A673 (cell line): ENCODE results near the gene GPD1L. TPM values are rescaled to one million over a fixed set of nuclear protein-coding genes. Genes with fewer than 3 reads are reported as not detected.

Experiments
- BruUV-seq: library from RNA; stranded (reverse); fragments of 400-500 nt; replicated peaks from 2 replicates; lab custom pipeline; 2021; lab: Mats Ljungman, UMichigan
- CTCF ChIA-PET: fragments of 300-600 bp; sonication (Branson Sonifier 250); formaldehyde crosslinking; loops from one replicate; lab custom pipeline; 2022; ENCODE audit warnings: antibody characterized with exemption; lab: Charles Lee
- POLR2A ChIA-PET: fragments of 300-600 bp; sonication (Branson Sonifier 250); formaldehyde crosslinking; loops from one replicate; lab custom pipeline; 2022; ENCODE audit warnings: antibody characterized with exemption; ENCODE audit not compliant: low non-redundant PET; lab: Charles Lee
- DNase-seq: peaks from one replicate; pipeline ENCODE4 v3.0.0-alpha.2; 2015; ENCODE audit warnings: low spot score
- H3K27ac ChIP-seq: fragments of 200-600 bp; sonication (generic); 2 replicates; pipeline ENCODE4 v1.5.1; 2016; ENCODE audit warnings: mixed run types, low read depth, mild to moderate bottlenecking, mixed read lengths, antibody characterized with exemption, low read length; ENCODE audit not compliant: poor library complexity, severe bottlenecking
- H3K27me3 ChIP-seq: fragments of 200-600 bp; sonication (generic); replicated peaks from 2 replicates; pipeline ENCODE4 v1.6.1; 2017; ENCODE audit warnings: mixed run types, low read depth, mild to moderate bottlenecking, mixed read lengths, antibody characterized with exemption, low read length; ENCODE audit not compliant: insufficient read depth, poor library complexity
- H3K36me3 ChIP-seq: fragments of 200-600 bp; sonication (generic); 2 replicates; pipeline ENCODE4 v1.6.1; 2016; ENCODE audit warnings: mixed run types, mild to moderate bottlenecking, mixed read lengths, antibody characterized with exemption, low read length; ENCODE audit not compliant: insufficient read depth, poor library complexity, severe bottlenecking
- H3K4me1 ChIP-seq: fragments of 200-600 bp; sonication (generic); 2 replicates; pipeline ENCODE4 v1.6.1; 2017; ENCODE audit warnings: mixed run types, mild to moderate bottlenecking, mixed read lengths, antibody characterized with exemption, low read length; ENCODE audit not compliant: insufficient read depth, poor library complexity, severe bottlenecking
- H3K4me3 ChIP-seq: fragments of 200-600 bp; sonication (generic); 2 replicates; pipeline ENCODE4 v1.5.1; 2016; ENCODE audit warnings: low read depth, mixed run types, mild to moderate bottlenecking, mixed read lengths, low read length; ENCODE audit not compliant: poor library complexity, severe bottlenecking
- H3K9me3 ChIP-seq: fragments of 200-600 bp; sonication (generic); 2 replicates; pipeline ENCODE4 v1.6.1; 2016; ENCODE audit warnings: mixed run types, low read depth, mild to moderate bottlenecking, mixed read lengths, antibody characterized with exemption, low read length; ENCODE audit not compliant: poor library complexity, severe bottlenecking
- EZH2 ChIP-seq: fragments of 200-600 bp; sonication (generic); IDR thresholded peaks from 2 replicates; pipeline ENCODE4 v1.6.1; 2017; ENCODE audit warnings: borderline replicate concordance, low read depth, mild to moderate bottlenecking, mixed read lengths, antibody characterized with exemption, low read length; ENCODE audit not compliant: poor library complexity, severe bottlenecking
- intact Hi-C: fragments of 100-400 bp; cut with micrococcal nuclease; formaldehyde crosslinking; loops from one replicate; pipeline ENCODE4 v1.10.0; 2022; ENCODE audit not compliant: unreplicated experiment
- total RNA-seq: library from RNA; stranded (reverse); gene quantifications from 2 replicates; pipeline ENCODE4 v1.2.3, GENCODE V29; 2021
- TF ChIP-seq, protein P1 (sequence below): fragments of 300-800, 200-600 bp; sonication (generic); conservative IDR thresholded peaks from 2 replicates; pipeline ENCODE4 v1.5.1; 2017; ENCODE audit warnings: low read depth, mild to moderate bottlenecking, antibody characterized with exemption, low read length, moderate library complexity, mixed read lengths

Gene GPD1L
- total RNA-seq, 1 experiment from 2014 or later: 9.9 TPM

DNA sequence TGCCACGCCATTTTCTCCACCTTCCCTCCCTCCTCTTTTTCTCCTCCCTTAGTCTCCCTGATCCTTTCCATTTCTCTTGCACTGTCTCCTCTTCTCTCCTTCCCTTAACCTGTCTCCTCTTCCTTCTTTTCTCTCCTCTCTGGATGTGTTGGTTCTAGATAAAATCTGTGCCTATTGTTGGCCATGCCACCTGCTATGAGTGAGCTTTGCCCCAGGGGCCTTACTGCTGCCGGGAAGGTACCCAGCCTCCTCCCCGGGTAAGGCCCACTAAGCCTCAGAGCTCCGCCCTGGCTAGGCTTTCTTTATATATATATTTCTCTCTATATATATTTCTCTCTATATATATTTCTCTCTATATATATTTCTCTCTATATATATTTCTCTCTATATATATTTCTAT is 14.7 kb downstream of the GPD1L start:
- intact Hi-C loops: no loop called here

DNA sequence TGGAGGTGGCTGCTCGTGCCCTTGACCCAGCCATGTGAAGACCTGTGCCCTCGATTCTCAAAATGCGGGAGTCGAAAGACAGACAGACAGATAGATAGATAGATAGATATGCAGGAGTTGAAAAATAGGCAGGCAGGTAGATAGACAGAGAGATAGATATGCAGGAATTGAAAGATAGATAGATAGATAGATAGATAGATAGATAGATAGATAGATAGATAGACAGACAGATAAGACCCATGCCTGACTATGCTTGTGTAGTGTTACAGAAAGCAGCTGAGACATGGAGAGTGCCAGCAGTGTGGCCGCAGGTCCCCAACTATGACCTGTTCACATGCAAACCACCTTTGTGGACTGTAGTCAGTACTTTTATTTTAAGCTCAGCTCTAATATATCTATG is 17.2 kb downstream of the GPD1L start:
- H3K27ac ChIP-seq: no peak overlapping the region
- ChIA-PET POLR2A (no interaction called here), CTCF (no interaction called here)
- no peaks in the 10 kb centered on the region for H3K4me1 ChIP-seq
- no peaks in the 10 kb centered on the region for H3K27me3 ChIP-seq
- no peaks in the 10 kb centered on the region for H3K36me3 ChIP-seq
- no peaks in the 10 kb centered on the region for H3K9me3 ChIP-seq
- no TSS peak for BruUV-seq
- no peak for TF ChIP-seq EZH2
- TF ChIP-seq, protein P1, sequence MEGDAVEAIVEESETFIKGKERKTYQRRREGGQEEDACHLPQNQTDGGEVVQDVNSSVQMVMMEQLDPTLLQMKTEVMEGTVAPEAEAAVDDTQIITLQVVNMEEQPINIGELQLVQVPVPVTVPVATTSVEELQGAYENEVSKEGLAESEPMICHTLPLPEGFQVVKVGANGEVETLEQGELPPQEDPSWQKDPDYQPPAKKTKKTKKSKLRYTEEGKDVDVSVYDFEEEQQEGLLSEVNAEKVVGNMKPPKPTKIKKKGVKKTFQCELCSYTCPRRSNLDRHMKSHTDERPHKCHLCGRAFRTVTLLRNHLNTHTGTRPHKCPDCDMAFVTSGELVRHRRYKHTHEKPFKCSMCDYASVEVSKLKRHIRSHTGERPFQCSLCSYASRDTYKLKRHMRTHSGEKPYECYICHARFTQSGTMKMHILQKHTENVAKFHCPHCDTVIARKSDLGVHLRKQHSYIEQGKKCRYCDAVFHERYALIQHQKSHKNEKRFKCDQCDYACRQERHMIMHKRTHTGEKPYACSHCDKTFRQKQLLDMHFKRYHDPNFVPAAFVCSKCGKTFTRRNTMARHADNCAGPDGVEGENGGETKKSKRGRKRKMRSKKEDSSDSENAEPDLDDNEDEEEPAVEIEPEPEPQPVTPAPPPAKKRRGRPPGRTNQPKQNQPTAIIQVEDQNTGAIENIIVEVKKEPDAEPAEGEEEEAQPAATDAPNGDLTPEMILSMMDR: no peak
- intact Hi-C loops: no loop called here
- DNase-seq: no peak
- no peak overlapping the region for H3K4me3 ChIP-seq

More for the DNA sequence above, 14.7 kb downstream of the GPD1L start:
- DNase-seq: no peak
- ChIA-PET POLR2A (no interaction called here), CTCF (no interaction called here)
- no TSS peak for BruUV-seq
- Histone ChIP-seq H3K27me3 (no peaks in the 10 kb centered on the region), H3K27ac (no peak overlapping the region), H3K9me3 (no peaks in the 10 kb centered on the region), H3K4me1 (no peaks in the 10 kb centered on the region), H3K4me3 (no peak overlapping the region), H3K36me3 (no peaks in the 10 kb centered on the region)
- TF ChIP-seq, protein P1: no peak
- no peak for TF ChIP-seq EZH2

DNA sequence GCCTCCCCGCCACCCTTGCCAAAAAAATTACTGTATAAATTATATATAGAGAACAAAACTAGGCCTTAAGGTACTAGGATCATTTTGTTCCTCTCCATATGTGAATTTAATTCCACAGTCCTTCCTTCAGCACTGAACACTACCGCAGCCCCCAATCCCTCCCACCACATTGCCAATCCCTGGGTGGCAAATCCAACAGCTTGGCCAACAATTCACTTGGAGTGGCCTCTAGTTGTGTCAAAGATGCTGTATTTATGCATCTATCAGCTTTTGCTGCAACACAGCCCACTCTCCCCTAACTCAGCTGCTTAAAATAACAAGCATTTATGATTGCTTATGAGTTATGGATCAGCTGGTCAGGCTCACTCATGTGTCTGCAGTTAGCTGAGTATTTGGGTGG is 18.6 kb downstream of the GPD1L start:
- H3K9me3 ChIP-seq: no peaks in the 10 kb centered on the region
- no peaks in the 10 kb centered on the region for H3K4me1 ChIP-seq
- intact Hi-C loops: no loop called here
- no peaks in the 10 kb centered on the region for H3K27me3 ChIP-seq
- DNase-seq: no peak
- no TSS peak for BruUV-seq
- no peak overlapping the region for H3K4me3 ChIP-seq
- no peak overlapping the region for H3K27ac ChIP-seq
- no peaks in the 10 kb centered on the region for H3K36me3 ChIP-seq
- POLR2A ChIA-PET: no interaction called here
- CTCF ChIA-PET: no interaction called here
- TF ChIP-seq, protein P1: no peak
- no peak for TF ChIP-seq EZH2
